Endodermal cell (in vitro differentiated cells): Measurements from ENCODE around the gene SPCS1. TPM values are rescaled to one million over a fixed set of nuclear protein-coding genes. Genes with fewer than 3 reads are reported as not detected.

Source experiments
- DNase-seq: peaks from one replicate; pipeline ENCODE4 v3.0.0-alpha.2; 2017
- H3K27ac ChIP-seq: 2 replicates; pipeline ENCODE4 v1.5.1; 2013; ENCODE audit warnings: mild to moderate bottlenecking, low read depth, low read length, moderate library complexity
- H3K27me3 ChIP-seq: 2 replicates; pipeline ENCODE4 v1.6.1; 2013; ENCODE audit warnings: mild to moderate bottlenecking, low read length, moderate library complexity; ENCODE audit not compliant: insufficient read depth, control insufficient read depth, poor library complexity, severe bottlenecking
- H3K36me3 ChIP-seq: 2 replicates; pipeline ENCODE4 v1.7.0; 2013; ENCODE audit warnings: mild to moderate bottlenecking, low read length, moderate library complexity; ENCODE audit not compliant: control insufficient read depth, insufficient read depth
- H3K4me1 ChIP-seq: one replicate; pipeline ENCODE4 v1.7.0; 2013; ENCODE audit warnings: low read length; ENCODE audit not compliant: control insufficient read depth, insufficient read depth
- H3K4me3 ChIP-seq: 2 replicates; pipeline ENCODE4 v1.5.1; 2013; ENCODE audit warnings: mild to moderate bottlenecking, low read length, moderate library complexity
- H3K9ac ChIP-seq: 2 replicates; pipeline ENCODE4 v1.6.1; 2013; ENCODE audit warnings: mild to moderate bottlenecking, low read length, moderate library complexity; ENCODE audit not compliant: poor library complexity, severe bottlenecking; ENCODE audit errors: extremely low read depth
- H3K9me3 ChIP-seq: 2 replicates; pipeline ENCODE4 v1.6.1; 2013; ENCODE audit warnings: mild to moderate bottlenecking, low read length, moderate library complexity; ENCODE audit not compliant: control insufficient read depth
- H3K27ac Mint-ChIP-seq: 2 replicates; pipeline ENCODE4 v1.8.0; 2020; ENCODE audit warnings: mixed read lengths
- H3K27me3 Mint-ChIP-seq: 2 replicates; pipeline ENCODE4 v1.8.0; 2021; ENCODE audit warnings: mild to moderate bottlenecking, mixed read lengths; ENCODE audit not compliant: insufficient read depth
- H3K36me3 Mint-ChIP-seq: 2 replicates; pipeline ENCODE4 v1.8.0; 2020; ENCODE audit warnings: low read depth, mixed read lengths
- H3K4me1 Mint-ChIP-seq: 2 replicates; pipeline ENCODE4 v1.8.0; 2020; ENCODE audit warnings: mixed read lengths
- H3K4me3 Mint-ChIP-seq: 2 replicates; pipeline ENCODE4 v1.8.0; 2020; ENCODE audit warnings: mild to moderate bottlenecking, moderate library complexity, mixed read lengths
- H3K9me3 Mint-ChIP-seq: 2 replicates; pipeline ENCODE4 v1.8.0; 2020; ENCODE audit warnings: mild to moderate bottlenecking, mixed read lengths
- CTCF ChIP-seq: fragments of 200-600 bp; sonication (generic); conservative IDR thresholded peaks from 2 replicates; pipeline ENCODE4 v1.5.0; 2021; ENCODE audit warnings: antibody characterized with exemption, mild to moderate bottlenecking
- WGBS, 2 experiments: methylation state at CpG; one replicate each; pipeline versions ENCODE4 v1.1.5 to v1.1.7; 2013; ENCODE audit warnings: missing lambda C conversion rate in 2 of 2, mixed read lengths in 1 of 2; ENCODE audit not compliant: insufficient coverage in 1 of 2, insufficient read length in 1 of 2; 5-methylcytosine and 5-hydroxymethylcytosine counted together
- total RNA-seq, 2 donors: library from RNA; stranded (reverse); fragmentation: NEBNext Ultra II Directional in 1 of 2; extraction: Animal tissue kit (Norgen Biotek cat#: 25700) in 1 of 2; gene quantifications; 2 replicates in 1 of 2; 3 replicates in 1 of 2; pipeline ENCODE4 v1.2.1, GENCODE V29; 2021

SPCS1 gene
- total RNA-seq, 2 donors from 2014 or later, result 101 to 113 TPM

GRCh38 chr3:52696830-52697631, 8.9 kb upstream of the SPCS1 start:
- Histone ChIP-seq H3K9me3 (no peaks in the 10 kb centered on the region), H3K4me3 (no peak overlapping the region), H3K9ac (no peak overlapping the region), H3K4me1 (no peaks in the 10 kb centered on the region), H3K27ac (no peak overlapping the region), H3K36me3 (peaks cover 73% of the 10 kb centered on the region), H3K27me3 (no peaks in the 10 kb centered on the region)
- Mint-ChIP-seq H3K36me3 (peaks cover 52% of the 10 kb centered on the region), H3K4me1 (no peaks in the 10 kb centered on the region), H3K4me3 (no peak overlapping the region), H3K9me3 (no peaks in the 10 kb centered on the region), H3K27ac (no peak overlapping the region), H3K27me3 (no peaks in the 10 kb centered on the region)
- 90 to 100% methylated on average over 1 to 2 of the region's 2 CpGs for WGBS, 2 experiments
- DNase-seq, result no peak
- no peak for TF ChIP-seq CTCF

- Histone ChIP-seq H3K9ac (no peak overlapping the region), H3K9me3 (no peaks in the 10 kb centered on the region), H3K27me3 (no peaks in the 10 kb centered on the region), H3K36me3 (peaks cover 67% of the 10 kb centered on the region), H3K4me1 (no peaks in the 10 kb centered on the region), H3K27ac (peak overlapping the region; percentile 29), H3K4me3 (no peak overlapping the region)
- H3K4me3 Mint-ChIP-seq, result no peak overlapping the region
- no peaks in the 10 kb centered on the region for H3K4me1 Mint-ChIP-seq
- TF ChIP-seq CTCF, result no peak
- H3K27ac Mint-ChIP-seq, result no peak overlapping the region
- peaks cover 48% of the 10 kb centered on the region for H3K36me3 Mint-ChIP-seq
- 93 to 100% methylated on average over 1 to 4 of the region's 4 CpGs for WGBS, 2 experiments
- DNase-seq, result no peak
- H3K27me3 Mint-ChIP-seq, result no peaks in the 10 kb centered on the region
- no peaks in the 10 kb centered on the region for H3K9me3 Mint-ChIP-seq
Measured at GRCh38 chr3:52697632-52697965, 8.3 kb upstream of the SPCS1 start.

- Histone ChIP-seq H3K9me3 (no peaks in the 10 kb centered on the region), H3K9ac (no peak overlapping the region), H3K36me3 (peaks cover 24% of the 10 kb centered on the region), H3K4me1 (no peaks in the 10 kb centered on the region), H3K27me3 (no peaks in the 10 kb centered on the region), H3K27ac (no peak overlapping the region), H3K4me3 (no peak overlapping the region)
- H3K27ac Mint-ChIP-seq, result no peak overlapping the region
- peaks cover 7% of the 10 kb centered on the region for H3K36me3 Mint-ChIP-seq
- H3K9me3 Mint-ChIP-seq, result no peaks in the 10 kb centered on the region
- DNase-seq, result no peak
- H3K4me3 Mint-ChIP-seq, result no peak overlapping the region
- H3K4me1 Mint-ChIP-seq, result peaks cover 7% of the 10 kb centered on the region
- no peak for TF ChIP-seq CTCF
- WGBS, 2 experiments, result 97% methylated on average over 7 of the region's 7 CpGs; no CpG with 5 or more reads in 1 of the 2 experiments
- H3K27me3 Mint-ChIP-seq, result no peaks in the 10 kb centered on the region
Measured at GRCh38 chr3:52703341-52703740, 2.6 kb upstream of the SPCS1 start.
